HG03520 (cell line): ENCODE measurements around the gene ANXA2R.
"Not testable (repeated sequence)": the region's sequence is repeated elsewhere in the genome, so short reads cannot be mapped to it uniquely, and the experiment has no call there.

ENCODE experiments used
- ATAC-seq: cut with Tn5 transposase; IDR thresholded peaks from one replicate; pipeline ENCODE4 v1.9.1; 2021; ENCODE audit warnings: mild to moderate bottlenecking, moderate library complexity; ENCODE audit not compliant: unreplicated experiment

ANXA2R gene

GRCh38 chr5:43040287-43041098 is at the start of gene ANXA2R:
TSS of gene ANXA2R (minus strand) at chr5:43040319. CDS start at chr5:43040046, 273 bp downstream.
- peak; percentile 45 for ATAC-seq

- ATAC-seq: not testable (repeated sequence)
These were observed 46.2 kb upstream of the ANXA2R start for GRCh38 chr5:43086118-43086908.

- no peak for ATAC-seq
These were observed 45.3 kb upstream of the ANXA2R start for GRCh38 chr5:43085453-43085852.

GRCh38 chr5:43084468-43084867 is 44.3 kb upstream of the ANXA2R start:
- ATAC-seq: not testable (repeated sequence)

- ATAC-seq: not testable (repeated sequence)
These were observed 41.2 kb upstream of the ANXA2R start for GRCh38 chr5:43081345-43081744.

- ATAC-seq: no peak
These were observed 38.8 kb upstream of the ANXA2R start for GRCh38 chr5:43078956-43079355.

- ATAC-seq: not testable (repeated sequence)
These were observed 37.5 kb upstream of the ANXA2R start for GRCh38 chr5:43077446-43078191.

- no peak for ATAC-seq
These were observed 35.5 kb upstream of the ANXA2R start for GRCh38 chr5:43075319-43076293.

GRCh38 chr5:43074987-43075318 is 34.8 kb upstream of the ANXA2R start:
- ATAC-seq: no peak

- ATAC-seq: no peak
These were observed 33.8 kb upstream of the ANXA2R start for GRCh38 chr5:43073597-43074546.

GRCh38 chr5:43069401-43069720 is 29.2 kb upstream of the ANXA2R start:
- ATAC-seq: not testable (repeated sequence)

GRCh38 chr5:43068037-43068436 is 27.9 kb upstream of the ANXA2R start:
- ATAC-seq: no peak

- peak; percentile 33 for ATAC-seq
These were observed 27.0 kb upstream of the ANXA2R start for GRCh38 chr5:43066799-43067741.

GRCh38 chr5:43065948-43066798 is 26.1 kb upstream of the ANXA2R start:
- peak; percentile 31 for ATAC-seq

- ATAC-seq: no peak
These were observed 25.3 kb upstream of the ANXA2R start for GRCh38 chr5:43065387-43065947.

GRCh38 chr5:43063721-43064171 is 23.6 kb upstream of the ANXA2R start:
- no peak for ATAC-seq
